ENCODE results near the gene RAB40B. TPM values are rescaled to one million over a fixed set of nuclear protein-coding genes. Genes with fewer than 3 reads are reported as not detected.
"Not testable (repeated sequence)": the region's sequence is repeated elsewhere in the genome, so short reads cannot be mapped to it uniquely, and the experiment has no call there.

Gene RAB40B
- total RNA-seq, 2 donors from 2014 or later: 23.8 to 34.9 TPM

- intact Hi-C loops (cut with DNase I): no loop called here
- Histone ChIP-seq H3K27me3 (replicated peaks; ENCODE audit: insufficient read depth) (no peaks in the 10 kb centered on the region), H3K4me1 (replicated peaks) (no peaks in the 10 kb centered on the region), H3K9me3 (no peaks in the 10 kb centered on the region), H3K27ac (no peak overlapping the region), H3K36me3 (no peaks in the 10 kb centered on the region), H3K4me3 (no peak overlapping the region)
- no peak for DNase-seq (ENCODE audit: low spot score)
- WGBS: 94% methylated on average over 19 of the region's 19 CpGs
- TF ChIP-seq POLR2AphosphoS5 (IDR thresholded peaks at IDR 0.05) (no peak), POLR2A (IDR thresholded peaks at IDR 0.05) (no peak)
- TF ChIP-seq, protein P1, sequence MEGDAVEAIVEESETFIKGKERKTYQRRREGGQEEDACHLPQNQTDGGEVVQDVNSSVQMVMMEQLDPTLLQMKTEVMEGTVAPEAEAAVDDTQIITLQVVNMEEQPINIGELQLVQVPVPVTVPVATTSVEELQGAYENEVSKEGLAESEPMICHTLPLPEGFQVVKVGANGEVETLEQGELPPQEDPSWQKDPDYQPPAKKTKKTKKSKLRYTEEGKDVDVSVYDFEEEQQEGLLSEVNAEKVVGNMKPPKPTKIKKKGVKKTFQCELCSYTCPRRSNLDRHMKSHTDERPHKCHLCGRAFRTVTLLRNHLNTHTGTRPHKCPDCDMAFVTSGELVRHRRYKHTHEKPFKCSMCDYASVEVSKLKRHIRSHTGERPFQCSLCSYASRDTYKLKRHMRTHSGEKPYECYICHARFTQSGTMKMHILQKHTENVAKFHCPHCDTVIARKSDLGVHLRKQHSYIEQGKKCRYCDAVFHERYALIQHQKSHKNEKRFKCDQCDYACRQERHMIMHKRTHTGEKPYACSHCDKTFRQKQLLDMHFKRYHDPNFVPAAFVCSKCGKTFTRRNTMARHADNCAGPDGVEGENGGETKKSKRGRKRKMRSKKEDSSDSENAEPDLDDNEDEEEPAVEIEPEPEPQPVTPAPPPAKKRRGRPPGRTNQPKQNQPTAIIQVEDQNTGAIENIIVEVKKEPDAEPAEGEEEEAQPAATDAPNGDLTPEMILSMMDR (IDR thresholded peaks at IDR 0.05): no peak
Measured at GRCh38 chr17:82657926-82658325, 40.6 kb downstream of the RAB40B start.

DNA sequence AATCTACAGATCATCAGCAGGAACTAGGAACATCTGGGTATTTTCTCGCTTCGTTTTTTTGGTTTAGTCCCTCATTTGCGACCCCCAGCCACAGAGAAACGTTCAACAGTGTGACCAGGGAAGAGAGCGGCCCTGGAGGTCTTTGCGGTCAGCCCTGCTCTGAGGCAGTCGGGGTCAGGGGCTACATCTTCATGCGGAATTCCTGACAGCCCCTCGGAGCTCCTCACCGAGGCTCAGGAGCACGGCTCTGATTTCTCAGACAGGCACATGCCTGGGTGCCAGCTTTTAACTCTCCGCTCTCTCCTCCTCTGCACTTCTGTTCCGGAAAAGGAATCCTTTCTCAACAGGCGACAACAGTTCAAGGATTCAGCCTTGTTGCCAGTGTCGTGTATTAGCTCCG lies 42.2 kb downstream of the RAB40B start:
- TF ChIP-seq POLR2A (IDR thresholded peaks at IDR 0.05): no peak
- TF ChIP-seq, protein P1 (IDR thresholded peaks at IDR 0.05): no peak
- TF ChIP-seq POLR2AphosphoS5 (IDR thresholded peaks at IDR 0.05): no peak
- Histone ChIP-seq H3K36me3 (no peaks in the 10 kb centered on the region), H3K9me3 (no peaks in the 10 kb centered on the region), H3K4me1 (replicated peaks) (no peaks in the 10 kb centered on the region), H3K4me3 (no peak overlapping the region), H3K27ac (no peak overlapping the region), H3K27me3 (replicated peaks; ENCODE audit: insufficient read depth) (no peaks in the 10 kb centered on the region)
- no peak for DNase-seq (ENCODE audit: low spot score)
- 90% methylated on average over 16 of the region's 16 CpGs for WGBS
- intact Hi-C loops (cut with DNase I): no loop called here

- 77% methylated on average over 13 of the region's 13 CpGs for WGBS
Measured at GRCh38 chr17:82655523-82655922, 43.0 kb downstream of the RAB40B start.

GRCh38 chr17:82655038-82655479 lies 43.4 kb downstream of the RAB40B start:
- H3K9me3 ChIP-seq: no peaks in the 10 kb centered on the region
- no peaks in the 10 kb centered on the region for H3K27me3 ChIP-seq (replicated peaks; ENCODE audit: insufficient read depth)
- WGBS: 44% methylated on average over 15 of the region's 15 CpGs
- no peak overlapping the region for H3K4me3 ChIP-seq
- H3K4me1 ChIP-seq (replicated peaks): no peaks in the 10 kb centered on the region
- TF ChIP-seq POLR2A (IDR thresholded peaks at IDR 0.05) (peak; percentile 33), POLR2AphosphoS5 (IDR thresholded peaks at IDR 0.05) (peak; percentile 71)
- TF ChIP-seq, protein P1 (IDR thresholded peaks at IDR 0.05): no peak
- intact Hi-C loops (cut with DNase I): no loop called here
- H3K36me3 ChIP-seq: no peaks in the 10 kb centered on the region
- peak; percentile 63 for DNase-seq (ENCODE audit: low spot score)
- peak overlapping the region; percentile 71 to 77 for H3K27ac ChIP-seq

More at GRCh38 chr17:82655523-82655922, 43.0 kb downstream of the RAB40B start:
- Histone ChIP-seq H3K27me3 (replicated peaks; ENCODE audit: insufficient read depth) (no peaks in the 10 kb centered on the region), H3K9me3 (no peaks in the 10 kb centered on the region), H3K4me3 (no peak overlapping the region), H3K36me3 (no peaks in the 10 kb centered on the region), H3K27ac (peak overlapping the region; percentile 71 to 77), H3K4me1 (replicated peaks) (no peaks in the 10 kb centered on the region)
- intact Hi-C loops (cut with DNase I): no loop called here
- no peak for DNase-seq (ENCODE audit: low spot score)
- TF ChIP-seq POLR2AphosphoS5 (IDR thresholded peaks at IDR 0.05) (no peak), POLR2A (IDR thresholded peaks at IDR 0.05) (no peak)
- TF ChIP-seq, protein P1 (IDR thresholded peaks at IDR 0.05): no peak

DNA sequence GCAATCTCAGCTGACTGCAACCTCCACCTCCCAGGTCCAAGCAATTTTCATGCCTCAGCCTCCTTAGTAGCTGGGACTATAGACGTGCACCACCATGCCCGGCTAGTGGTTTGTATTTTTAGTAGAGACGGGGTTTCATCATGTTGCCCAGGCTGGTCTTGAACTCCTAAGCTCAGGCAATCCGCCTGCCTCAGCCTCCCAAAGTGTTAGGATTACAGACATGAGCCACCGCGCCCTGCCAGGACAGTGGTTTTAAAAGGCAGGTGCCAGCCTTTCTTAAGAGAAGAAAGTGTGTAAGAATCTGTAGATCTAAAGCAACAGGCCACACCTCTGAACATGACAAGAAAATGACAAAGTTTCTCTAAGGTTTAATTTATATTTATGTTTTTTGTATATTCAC lies 43.9 kb downstream of the RAB40B start:
- intact Hi-C loops (cut with DNase I); H3K4me3 ChIP-seq; DNase-seq (ENCODE audit: low spot score); H3K4me1 ChIP-seq (replicated peaks); H3K27me3 ChIP-seq (replicated peaks; ENCODE audit: insufficient read depth); H3K9me3 ChIP-seq; H3K36me3 ChIP-seq: not testable (repeated sequence)
- WGBS: 82% methylated on average over 6 of the region's 6 CpGs
- H3K27ac ChIP-seq: peak overlapping the region; percentile 71 to 77

Data from prostate gland (tissue), 2 donors.